GM18951 (cell line): ENCODE measurements around the gene SLCO3A1.

Experiments used
- POLR2A ChIP-seq: IDR thresholded peaks from 4 replicates; pipeline ENCODE4 v1.6.1; 2011; ENCODE audit warnings: mild to moderate bottlenecking; ENCODE audit not compliant: insufficient read length, insufficient read depth; ENCODE audit errors: extremely low read depth
- in situ Hi-C: fragments of 300-500 bp; cut with MboI; formaldehyde crosslinking; loops from one replicate; pipeline ENCODE4 v1.12.0; 2022; ENCODE audit warnings: low sequenced_read_pairs, mixed read lengths, inconsistent platforms; ENCODE audit not compliant: unreplicated experiment

Gene SLCO3A1

DNA sequence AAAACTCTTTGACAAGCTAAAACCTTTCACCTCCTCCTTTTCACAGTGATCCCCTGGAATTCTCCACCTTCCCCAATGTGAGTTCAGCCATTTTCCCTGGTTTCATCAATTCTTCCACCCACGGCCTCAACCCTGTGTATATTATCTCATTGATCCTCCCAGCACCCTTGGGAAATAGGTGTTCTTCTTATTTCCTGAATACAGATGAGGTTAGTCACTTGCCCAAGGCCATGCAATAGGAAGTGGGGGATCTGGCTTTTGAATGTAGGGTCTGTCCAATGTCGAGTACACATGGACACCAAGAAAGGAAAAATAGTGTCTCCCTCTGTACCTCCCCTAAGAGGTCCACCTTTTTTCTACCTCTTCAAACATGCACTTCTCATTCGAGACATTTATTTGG, 277.4 kb downstream of the SLCO3A1 start:
- no peak for TF ChIP-seq POLR2A
- in situ Hi-C loops: no loop called here

DNA sequence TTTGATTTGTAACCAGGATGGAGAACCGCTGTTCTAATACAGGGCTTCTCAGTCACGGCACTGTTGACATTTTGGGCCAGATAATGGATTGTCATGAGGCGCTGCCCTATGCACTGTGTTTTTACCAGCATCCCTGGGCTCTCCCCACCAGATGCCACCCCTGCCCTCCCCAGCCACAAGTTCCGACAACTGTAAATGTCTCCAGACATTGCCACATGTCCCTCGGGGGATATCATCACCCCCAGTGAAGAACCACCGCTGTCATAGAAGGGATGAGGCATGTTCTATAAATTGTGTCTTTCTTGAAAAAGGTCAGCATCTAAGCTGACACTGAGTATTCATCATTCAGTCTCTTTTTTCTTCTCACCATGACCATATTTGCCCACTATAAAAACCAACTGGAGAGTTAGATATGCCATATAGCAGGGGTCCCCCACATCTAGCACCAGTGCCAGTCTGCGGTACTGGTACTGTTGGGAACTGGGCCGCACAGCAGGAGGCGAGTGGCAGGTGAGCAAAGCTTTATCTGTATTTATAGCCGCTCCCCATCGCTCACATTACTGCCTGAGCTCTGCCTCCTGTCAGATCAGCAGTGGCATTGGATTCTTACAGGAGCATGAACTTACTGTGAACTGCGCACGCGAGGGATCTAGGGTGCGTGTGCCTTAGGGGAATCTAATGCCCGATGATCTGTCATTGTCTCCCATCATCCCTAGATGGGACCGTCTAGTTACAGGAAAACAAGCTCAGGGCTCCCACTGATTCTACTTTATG, 279.7 kb downstream of the SLCO3A1 start:
- in situ Hi-C loops: no loop called here
- no peak for TF ChIP-seq POLR2A

GRCh38 chr15:92140796-92141195, 287.3 kb downstream of the SLCO3A1 start:
- in situ Hi-C loops: no loop called here
- no peak for TF ChIP-seq POLR2A

- TF ChIP-seq POLR2A: no peak
- in situ Hi-C loops: no loop called here
Observed at GRCh38 chr15:92141607-92142006, 288.1 kb downstream of the SLCO3A1 start.

DNA sequence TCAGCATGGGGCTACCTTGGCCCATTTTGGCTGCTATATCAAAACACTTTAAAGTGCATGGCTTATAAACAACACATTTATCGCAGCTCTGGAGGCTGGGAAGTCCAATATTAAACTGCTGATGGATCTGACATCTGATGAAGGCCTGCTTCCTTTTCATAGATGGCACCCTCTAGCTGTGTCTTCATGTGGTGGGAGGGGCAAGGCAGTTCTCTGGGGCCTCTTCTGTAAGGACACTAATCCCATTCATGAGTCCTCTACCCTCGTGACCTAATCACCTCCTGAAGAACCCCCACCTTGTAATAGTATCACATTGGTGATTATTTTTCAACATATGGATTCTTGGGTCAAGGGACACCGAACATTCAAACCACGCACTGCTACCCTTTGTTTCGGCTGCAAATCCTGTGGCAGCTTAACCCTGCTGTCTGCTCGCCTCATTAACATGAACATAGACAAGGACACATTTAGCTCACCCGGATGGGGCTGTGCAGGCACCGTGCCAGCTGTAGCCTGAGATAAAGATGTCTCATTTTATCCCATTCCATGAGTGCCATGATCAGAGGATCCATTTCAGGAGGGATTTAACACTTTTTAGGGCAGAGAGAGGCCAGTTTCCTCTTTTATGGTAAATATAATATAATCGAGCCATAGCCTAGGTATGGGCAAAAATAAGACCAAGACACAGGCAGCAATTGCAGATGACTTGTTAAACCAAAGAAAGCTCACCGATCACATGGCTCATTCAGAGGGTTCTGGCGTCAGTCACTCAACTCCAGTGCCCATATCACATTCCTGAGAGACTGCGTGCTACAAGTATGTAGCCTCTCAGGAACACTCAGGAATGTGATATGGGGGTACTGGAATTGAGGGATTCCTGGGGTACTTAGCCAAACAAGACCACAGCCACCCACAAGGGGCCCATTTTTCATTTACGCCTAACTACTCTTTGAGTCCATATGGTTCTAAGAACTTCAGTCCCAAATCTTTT, 289.0 kb downstream of the SLCO3A1 start:
- in situ Hi-C loops: no loop called here

DNA sequence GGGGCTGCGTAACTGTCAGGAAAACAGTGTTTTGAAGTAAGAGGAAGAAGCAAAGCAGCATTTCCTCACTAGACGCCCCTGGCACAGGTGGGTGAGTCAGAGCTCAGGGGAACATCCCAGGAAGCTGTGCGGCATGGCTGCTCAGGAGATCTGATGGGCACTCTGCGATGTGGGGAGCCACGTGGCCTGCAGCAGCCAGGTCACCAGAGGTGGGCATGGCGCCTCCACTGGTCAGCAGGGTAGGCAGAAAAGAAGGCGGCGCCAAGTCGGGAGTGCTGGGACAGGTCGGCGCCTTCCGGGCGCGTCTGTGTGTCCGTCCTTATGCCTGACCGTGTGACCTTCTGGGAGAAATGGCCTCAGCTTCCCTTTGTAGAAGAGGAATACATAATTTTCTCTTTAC, 290.3 kb downstream of the SLCO3A1 start:
- no peak for TF ChIP-seq POLR2A
- in situ Hi-C loops: no loop called here

More for the DNA sequence above, 289.0 kb downstream of the SLCO3A1 start:
- no peak for TF ChIP-seq POLR2A

DNA sequence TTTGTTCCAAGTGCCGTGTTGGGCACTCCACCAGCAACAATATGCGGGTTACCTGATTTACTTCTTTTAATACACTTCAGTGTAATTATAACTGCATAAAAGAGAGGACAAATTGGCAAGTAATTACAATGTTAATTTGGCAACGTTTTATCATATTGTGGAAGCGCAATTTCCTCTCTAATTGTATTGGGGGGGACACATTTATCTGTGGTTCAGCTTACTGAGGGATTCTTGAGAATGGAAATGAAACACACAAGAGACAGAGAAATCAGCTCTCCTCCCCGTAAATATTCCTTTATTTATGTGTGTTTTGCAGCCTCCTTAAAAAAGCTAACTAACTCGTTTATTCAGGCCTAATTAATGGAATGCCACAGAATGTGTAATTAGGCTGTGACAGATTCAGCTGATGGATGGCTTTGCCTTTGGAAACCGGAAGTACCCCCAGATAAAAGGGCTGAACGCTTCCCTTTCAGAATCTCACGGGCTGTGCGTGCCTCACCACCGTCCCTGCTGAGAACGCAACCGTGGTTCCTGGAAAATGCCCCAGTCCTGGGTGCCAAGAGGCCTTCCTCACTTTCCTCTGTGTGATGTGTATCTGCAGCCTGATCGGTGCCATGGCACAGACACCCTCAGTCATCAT, 293.1 kb downstream of the SLCO3A1 start:
- no peak for TF ChIP-seq POLR2A
- in situ Hi-C loops: no loop called here

DNA sequence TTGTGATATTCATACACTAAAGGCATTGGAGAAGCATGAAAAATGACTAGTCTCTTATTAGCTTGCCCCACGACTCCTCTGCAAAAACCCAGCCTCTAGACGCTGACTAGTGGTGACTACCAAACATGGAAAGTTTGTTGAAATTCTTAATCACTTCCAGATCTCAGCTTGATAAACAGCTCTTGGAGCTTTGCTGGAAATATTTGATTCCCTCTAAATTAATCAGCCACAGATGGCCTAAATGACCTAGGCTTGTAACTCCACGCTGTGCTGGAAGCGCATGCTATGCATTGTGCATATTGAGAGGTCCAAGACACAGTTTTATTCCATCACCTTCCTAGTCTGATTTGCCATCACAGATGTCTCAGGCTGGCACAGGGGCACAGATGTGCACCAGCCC, 295.5 kb downstream of the SLCO3A1 start:
- in situ Hi-C loops: no loop called here
- no peak for TF ChIP-seq POLR2A

DNA sequence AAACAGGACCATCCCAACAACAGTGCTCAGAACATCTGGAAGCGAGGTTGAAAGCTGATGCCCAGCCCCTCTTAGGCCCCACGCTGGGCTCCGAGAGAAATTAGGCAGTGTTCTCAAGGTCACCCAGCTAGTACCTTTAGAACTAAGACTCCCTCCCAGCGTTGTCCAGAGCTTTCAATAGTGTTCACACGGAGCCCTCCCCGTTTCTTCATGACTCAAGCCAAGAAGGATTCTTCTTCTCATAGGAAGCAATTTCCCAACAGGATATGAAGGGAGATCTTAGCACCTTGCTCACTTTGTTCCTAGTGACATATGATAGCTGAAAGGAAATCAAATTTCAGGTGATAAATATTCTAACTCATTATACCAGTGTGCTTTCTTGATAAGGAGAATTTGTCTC, 296.0 kb downstream of the SLCO3A1 start:
- no peak for TF ChIP-seq POLR2A
- in situ Hi-C loops: no loop called here

GRCh38 chr15:92151168-92151567, 297.7 kb downstream of the SLCO3A1 start:
- in situ Hi-C loops: no loop called here
- no peak for TF ChIP-seq POLR2A

DNA sequence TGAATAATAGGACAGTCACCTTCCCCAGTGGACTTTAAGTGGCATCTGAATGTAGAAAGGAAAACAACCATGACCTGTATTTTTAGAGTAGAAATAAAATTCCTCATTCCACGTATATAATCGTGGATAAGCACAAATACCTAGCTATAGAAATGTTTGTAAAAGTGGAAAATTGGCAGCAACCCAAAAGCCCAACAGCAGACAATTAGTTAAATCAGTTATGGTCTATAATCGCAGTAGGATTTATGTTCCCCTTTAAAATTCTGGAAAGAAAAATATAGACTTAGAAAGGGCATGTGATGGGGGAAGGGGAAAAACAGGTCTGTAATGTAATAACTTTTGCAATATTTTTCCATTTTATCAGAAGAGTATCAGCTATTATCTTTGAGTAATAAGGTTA, 298.2 kb downstream of the SLCO3A1 start:
- in situ Hi-C loops: no loop called here
- no peak for TF ChIP-seq POLR2A

DNA sequence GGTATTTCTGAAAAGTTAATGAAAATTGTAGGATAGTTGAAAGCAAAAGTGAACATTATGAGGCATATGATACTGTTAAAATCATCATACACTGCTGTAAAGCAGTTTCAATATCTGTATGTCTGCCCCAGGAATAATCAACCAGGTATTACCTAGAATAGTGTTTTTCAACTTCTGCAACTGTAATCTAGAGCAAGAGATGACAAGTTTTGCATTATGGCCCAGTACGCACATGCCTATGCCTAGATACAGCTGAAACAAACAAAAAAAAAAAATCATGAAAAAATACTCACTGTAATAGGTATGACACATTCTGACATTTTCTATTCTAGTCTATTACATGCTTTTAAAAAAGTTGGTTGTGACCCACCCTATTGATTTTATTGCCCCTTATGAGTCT, 299.5 kb downstream of the SLCO3A1 start:
- no peak for TF ChIP-seq POLR2A
- in situ Hi-C loops: no loop called here

GRCh38 chr15:92153620-92154019, 300.1 kb downstream of the SLCO3A1 start:
- TF ChIP-seq POLR2A: no peak

More at GRCh38 chr15:92153620-92154019, 300.1 kb downstream of the SLCO3A1 start:
- in situ Hi-C loops: no loop called here
